HCT116 (cell line): ENCODE measurements around the gene VWA3B. TPM values are rescaled to one million over a fixed set of nuclear protein-coding genes. Genes with fewer than 3 reads are reported as not detected.

Experiments
- ATAC-seq: fragments of 200-7000 bp; cut with Tn5 transposase; 2 replicates; pipeline ENCODE4 v1.9.1; 2020; ENCODE audit warnings: mild to moderate bottlenecking, moderate library complexity
- BruUV-seq: library from RNA; stranded (reverse); fragments of 400-500 nt; replicated peaks from 2 replicates; lab custom pipeline; 2021; lab: Mats Ljungman, UMichigan
- CTCF ChIA-PET: fragments of 300-600 bp; sonication (Branson Sonifier 250); formaldehyde crosslinking; loops from one replicate; lab custom pipeline; 2021; ENCODE audit warnings: antibody characterized with exemption; lab: Charles Lee
- POLR2A ChIA-PET: fragments of 300-600, 350-600 bp; sonication (Branson Sonifier 250); formaldehyde crosslinking; loops from one replicate; lab custom pipeline; 2021; ENCODE audit warnings: antibody characterized with exemption; lab: Charles Lee
- RAD21 ChIA-PET, 2 experiments: fragments of 300-600 bp; sonication (Branson Sonifier 250); formaldehyde crosslinking; loops; one replicate each; lab custom pipeline; 2023; ENCODE audit warnings: low total read pairs in 2 of 2; ENCODE audit not compliant: uncharacterized antibody in 2 of 2, unreplicated experiment in 2 of 2, low non-redundant PET in 1 of 2; lab: Charles Lee
- DNase-seq: peaks from one replicate; pipeline ENCODE4 v3.0.0-alpha.2; 2010; ENCODE audit warnings: low read depth, low spot score
- H2AFZ ChIP-seq: fragments of 200-600 bp; shearing (Covaris generic), sonication (generic); 2 replicates; pipeline ENCODE4 v1.6.1; 2017; ENCODE audit warnings: low read depth, mixed run types, mixed read lengths, antibody characterized with exemption, low read length; ENCODE audit not compliant: poor library complexity, severe bottlenecking
- H3K27ac ChIP-seq: 2 replicates; pipeline ENCODE4 v1.5.1; 2012; ENCODE audit warnings: low read depth, low read length
- H3K27me3 ChIP-seq: fragments of 200-600 bp; sonication (generic); 2 replicates; pipeline ENCODE4 v1.6.1; 2016; ENCODE audit warnings: mixed run types, low read length, mixed read lengths; ENCODE audit not compliant: insufficient read depth
- H3K36me3 ChIP-seq, 2 experiments: fragments of 200-500 bp in 1 of 2; fragments of 200-600 bp in 1 of 2; sonication (Bioruptor generic) in 1 of 2; sonication (generic) in 1 of 2; 2 replicates each; pipeline versions ENCODE4 v1.5.1 to v1.6.1; 2014 to 2016; ENCODE audit warnings: low read length in 2 of 2, inconsistent platforms in 1 of 2, mixed read lengths in 1 of 2, mixed run types in 1 of 2; ENCODE audit not compliant: insufficient read depth in 2 of 2, control insufficient read depth in 1 of 2
- H3K4me1 ChIP-seq, 2 experiments: fragments of 200-600 bp in 1 of 2; sonication (generic) in 1 of 2; 2 replicates each; pipeline versions ENCODE4 v1.5.1 to v1.6.1; 2012 to 2017; ENCODE audit warnings: low read length in 2 of 2, inconsistent platforms in 1 of 2, mild to moderate bottlenecking in 1 of 2, mixed read lengths in 1 of 2, mixed run types in 1 of 2, moderate library complexity in 1 of 2; ENCODE audit not compliant: insufficient read depth in 2 of 2, control insufficient read depth in 1 of 2
- H3K4me2 ChIP-seq: fragments of 200-600 bp; sonication (generic); 2 replicates; pipeline ENCODE4 v1.6.1; 2017; ENCODE audit warnings: mixed run types, low read length, mixed read lengths
- H3K4me3 ChIP-seq, 2 experiments: fragments of 200-600 bp in 1 of 2; sonication (generic) in 1 of 2; replicated peaks in 1 of 2; 2 replicates each; pipeline ENCODE4 v1.5.1; 2011 to 2016; ENCODE audit warnings: low read length in 2 of 2, control low read depth in 1 of 2, low read depth in 1 of 2, mild to moderate bottlenecking in 1 of 2, mixed read lengths in 1 of 2, mixed run types in 1 of 2
- H3K79me2 ChIP-seq: fragments of 200-600 bp; sonication (generic); 2 replicates; pipeline ENCODE4 v1.6.1; 2017; ENCODE audit warnings: mild to moderate bottlenecking, mixed run types, low read length, moderate library complexity, mixed read lengths; ENCODE audit not compliant: insufficient read depth
- H3K9ac ChIP-seq: fragments of 200-600 bp; sonication (generic); 2 replicates; pipeline ENCODE4 v1.6.1; 2016; ENCODE audit warnings: low read length, mixed read lengths
- H3K9me2 ChIP-seq: fragments of 200-600 bp; sonication (generic), shearing (Covaris generic); 2 replicates; pipeline ENCODE4 v1.6.1; 2017; ENCODE audit warnings: mixed run types, mild to moderate bottlenecking, moderate library complexity; ENCODE audit not compliant: insufficient read depth
- H3K9me3 ChIP-seq, 2 experiments: fragments of 200-500 bp in 1 of 2; fragments of 200-600 bp in 1 of 2; sonication (Bioruptor generic) in 1 of 2; sonication (generic) in 1 of 2; 2 replicates each; pipeline ENCODE4 v1.6.1; 2014 to 2017; ENCODE audit warnings: low read length in 2 of 2, mixed read lengths in 2 of 2, inconsistent platforms in 1 of 2, low read depth in 1 of 2, mild to moderate bottlenecking in 1 of 2, mixed run types in 1 of 2, moderate library complexity in 1 of 2; ENCODE audit not compliant: control insufficient read depth in 1 of 2, insufficient read depth in 1 of 2
- H4K20me1 ChIP-seq: fragments of 200-600 bp; sonication (generic), shearing (Covaris generic); 2 replicates; pipeline ENCODE4 v1.6.1; 2017; ENCODE audit warnings: mixed run types, mild to moderate bottlenecking, moderate library complexity; ENCODE audit not compliant: insufficient read depth
- CBX3 ChIP-seq: IDR thresholded peaks from 2 replicates; pipeline ENCODE4 v1.6.1; 2012; ENCODE audit warnings: low read depth
- EGR1 ChIP-seq: IDR thresholded peaks from 2 replicates; pipeline ENCODE4 v1.6.1; 2012; ENCODE audit warnings: low read depth
- ELF1 ChIP-seq: IDR thresholded peaks from 2 replicates; pipeline ENCODE4 v1.6.1; 2012; ENCODE audit warnings: low read depth, borderline replicate concordance
- EZH2 ChIP-seq: fragments of 200-600 bp; sonication (generic); IDR thresholded peaks from 2 replicates; pipeline ENCODE4 v1.6.1; 2017; ENCODE audit warnings: antibody characterized with exemption, mixed run types
- EZH2phosphoT487 ChIP-seq: fragments of 200-600 bp; IDR thresholded peaks from 2 replicates; pipeline ENCODE4 v1.6.1; 2018; ENCODE audit warnings: antibody characterized with exemption, borderline replicate concordance
- FOSL1 ChIP-seq: IDR thresholded peaks from 2 replicates; pipeline ENCODE4 v1.6.1; 2012; ENCODE audit warnings: low read depth
- SIN3A ChIP-seq: IDR thresholded peaks from 2 replicates; pipeline ENCODE4 v1.6.1; 2012; ENCODE audit warnings: low read depth
- SP1 ChIP-seq: IDR thresholded peaks from 2 replicates; pipeline ENCODE4 v1.6.1; 2012; ENCODE audit warnings: low read depth
- SRF ChIP-seq: IDR thresholded peaks from 2 replicates; pipeline ENCODE4 v1.6.1; 2012; ENCODE audit warnings: low read depth
- ZBTB33 ChIP-seq: IDR thresholded peaks from 2 replicates; pipeline ENCODE4 v1.6.1; 2011; ENCODE audit warnings: mild to moderate bottlenecking, low read length, moderate library complexity; ENCODE audit not compliant: insufficient replicate concordance; ENCODE audit errors: extremely low read depth
- ZFX ChIP-seq: fragments of 450-650 bp; IDR thresholded peaks from 2 replicates; pipeline ENCODE4 v1.6.1; 2017
- intact Hi-C: fragments of 100-400 bp; cut with micrococcal nuclease; formaldehyde crosslinking; loops from 2 replicates; pipeline ENCODE4 v1.10.0; 2022
- total RNA-seq: library from RNA; stranded (reverse); gene quantifications from one replicate; pipeline ENCODE4 v1.2.1, GENCODE V29; 2021; ENCODE audit not compliant: unreplicated experiment

VWA3B gene
- total RNA-seq, 1 experiment from 2014 or later, result 0.47 TPM

GRCh38 chr2:98216616-98217015 is 129.6 kb downstream of the VWA3B start:
- H3K9ac ChIP-seq, result no peak overlapping the region
- no peaks in the 10 kb centered on the region for H3K9me3 ChIP-seq
- no peaks in the 10 kb centered on the region for H3K79me2 ChIP-seq
- no peak overlapping the region for H3K27ac ChIP-seq
- BruUV-seq, result no TSS peak
- H3K27me3 ChIP-seq, result no peaks in the 10 kb centered on the region
- TF ChIP-seq SIN3A (no peak), EZH2phosphoT487 (no peak), ELF1 (no peak), FOSL1 (no peak), EZH2 (no peak), EGR1 (no peak), CBX3 (no peak), SP1 (no peak)
- TF ChIP-seq, all 23 proteins: peak for 0
- POLR2A ChIA-PET, result no interaction called here
- no peak for ATAC-seq
- Histone ChIP-seq H3K36me3 (no peaks in the 10 kb centered on the region), H2AFZ (no peak overlapping the region), H3K4me1 (no peaks in the 10 kb centered on the region), H3K4me2 (no peak overlapping the region), H3K4me3 (no peak overlapping the region), H3K9me2 (no peaks in the 10 kb centered on the region), H4K20me1 (no peaks in the 10 kb centered on the region)
- no peak for DNase-seq
- RAD21 ChIA-PET, result no interaction called here
- CTCF ChIA-PET, result no interaction called here
- intact Hi-C loops, result no loop called here

GRCh38 chr2:98219152-98219551 is 132.2 kb downstream of the VWA3B start:
- no peak for DNase-seq
- CTCF ChIA-PET, result no interaction called here
- BruUV-seq, result no TSS peak
- Histone ChIP-seq H4K20me1 (no peaks in the 10 kb centered on the region), H3K4me2 (no peak overlapping the region)
- TF ChIP-seq ZBTB33 (no peak), ZFX (no peak), ELF1 (no peak), SRF (no peak), SIN3A (no peak), SP1 (no peak), EZH2 (no peak)
- TF ChIP-seq, all 23 proteins: peak for 0
- intact Hi-C loops, result no loop called here
- RAD21 ChIA-PET, result no interaction called here
- Histone ChIP-seq H3K4me1 (no peaks in the 10 kb centered on the region), H2AFZ (no peak overlapping the region), H3K9ac (no peak overlapping the region), H3K27me3 (no peaks in the 10 kb centered on the region), H3K9me3 (no peaks in the 10 kb centered on the region), H3K79me2 (no peaks in the 10 kb centered on the region), H3K27ac (no peak overlapping the region), H3K4me3 (no peak overlapping the region), H3K9me2 (no peaks in the 10 kb centered on the region), H3K36me3 (no peaks in the 10 kb centered on the region)
- no peak for ATAC-seq
- POLR2A ChIA-PET, result no interaction called here
